GM19452 (cell line): ENCODE data around the gene ATP8A1.
A peak's percentile ranks its signal among the peaks of the same experiment; 100 is the strongest.
"Not testable (repeated sequence)": the region's sequence is repeated elsewhere in the genome, so short reads cannot be mapped to it uniquely, and the experiment has no call there.

Experiments
- ATAC-seq: cut with Tn5 transposase; IDR thresholded peaks from one replicate; pipeline ENCODE4 v1.9.1; 2021; ENCODE audit not compliant: unreplicated experiment

ATP8A1 gene

DNA sequence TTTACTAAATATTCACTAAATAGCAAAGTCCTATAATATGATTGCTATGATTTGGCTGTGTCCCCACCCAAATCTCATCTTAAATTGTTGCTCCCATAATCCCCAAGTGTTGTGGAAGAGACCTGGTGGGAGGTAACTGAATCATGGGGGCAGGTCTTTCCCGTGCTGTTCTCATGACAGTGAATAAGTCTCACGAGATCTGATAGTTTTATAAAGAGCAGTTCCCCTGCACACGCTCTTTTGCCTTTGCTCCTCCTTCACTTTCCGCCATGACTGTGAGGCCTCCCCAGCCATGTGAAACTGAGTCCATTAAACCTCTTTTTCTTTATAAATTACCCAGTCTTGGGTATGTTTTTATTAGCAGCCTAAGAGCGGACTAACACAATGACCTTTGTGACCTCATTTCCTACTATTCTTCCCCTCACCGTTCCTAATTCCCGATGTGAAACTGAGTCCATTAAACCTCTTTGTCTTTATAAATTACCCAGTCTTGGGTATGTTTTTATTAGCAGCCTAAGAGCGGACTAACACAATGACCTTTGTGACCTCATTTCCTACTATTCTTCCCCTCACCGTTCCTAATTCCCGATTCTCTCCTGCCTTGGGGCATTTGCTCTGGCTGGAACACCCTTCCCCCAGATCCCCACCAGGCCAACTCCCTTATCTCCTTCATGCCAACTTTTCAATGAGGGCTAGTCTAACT is 4.2 kb downstream of the ATP8A1 start:
- ATAC-seq = not testable (repeated sequence)

DNA sequence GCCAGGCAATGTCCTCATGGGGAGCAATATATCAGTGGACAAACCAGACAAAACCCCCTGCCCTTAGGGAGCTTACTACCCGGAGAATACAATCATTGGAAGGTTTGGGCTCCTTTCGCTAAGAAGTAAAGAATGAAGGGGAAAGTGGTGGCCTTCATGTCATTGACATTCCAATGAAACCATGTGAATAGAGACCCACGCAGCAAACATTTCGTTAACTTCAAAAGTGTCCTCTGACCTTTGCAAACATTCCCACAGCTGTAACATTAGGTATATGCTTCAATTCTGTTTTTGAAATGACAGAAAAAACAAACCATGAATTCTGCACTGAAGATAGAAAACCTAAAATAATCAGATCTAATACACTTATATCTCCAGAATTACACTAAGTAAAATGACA is 7.0 kb downstream of the ATP8A1 start:
- no peak for ATAC-seq

DNA sequence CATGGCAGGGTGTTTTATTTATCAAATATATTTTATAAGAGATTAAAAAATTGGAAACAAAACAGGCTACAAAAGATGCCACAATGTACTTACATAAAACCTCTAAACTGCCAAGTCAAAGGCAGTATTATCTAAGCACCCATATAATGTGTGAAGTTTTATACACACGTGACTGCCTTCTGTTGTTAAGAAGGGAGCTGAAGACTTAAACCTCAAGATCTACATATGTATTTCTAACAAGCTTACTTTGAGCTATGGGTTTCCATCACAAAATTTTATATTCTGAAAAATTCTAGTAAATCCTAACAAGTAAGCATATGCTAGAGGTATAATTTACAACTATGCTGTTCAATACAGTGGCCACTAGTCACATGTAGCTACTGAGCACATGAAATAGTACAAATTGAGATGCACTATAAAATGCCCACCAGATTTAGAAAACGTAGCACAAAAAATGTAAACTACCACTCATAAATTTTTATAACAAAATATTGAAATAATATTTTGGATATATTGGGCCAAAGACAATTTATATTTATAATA is 9.8 kb downstream of the ATP8A1 start:
- no peak for ATAC-seq

DNA sequence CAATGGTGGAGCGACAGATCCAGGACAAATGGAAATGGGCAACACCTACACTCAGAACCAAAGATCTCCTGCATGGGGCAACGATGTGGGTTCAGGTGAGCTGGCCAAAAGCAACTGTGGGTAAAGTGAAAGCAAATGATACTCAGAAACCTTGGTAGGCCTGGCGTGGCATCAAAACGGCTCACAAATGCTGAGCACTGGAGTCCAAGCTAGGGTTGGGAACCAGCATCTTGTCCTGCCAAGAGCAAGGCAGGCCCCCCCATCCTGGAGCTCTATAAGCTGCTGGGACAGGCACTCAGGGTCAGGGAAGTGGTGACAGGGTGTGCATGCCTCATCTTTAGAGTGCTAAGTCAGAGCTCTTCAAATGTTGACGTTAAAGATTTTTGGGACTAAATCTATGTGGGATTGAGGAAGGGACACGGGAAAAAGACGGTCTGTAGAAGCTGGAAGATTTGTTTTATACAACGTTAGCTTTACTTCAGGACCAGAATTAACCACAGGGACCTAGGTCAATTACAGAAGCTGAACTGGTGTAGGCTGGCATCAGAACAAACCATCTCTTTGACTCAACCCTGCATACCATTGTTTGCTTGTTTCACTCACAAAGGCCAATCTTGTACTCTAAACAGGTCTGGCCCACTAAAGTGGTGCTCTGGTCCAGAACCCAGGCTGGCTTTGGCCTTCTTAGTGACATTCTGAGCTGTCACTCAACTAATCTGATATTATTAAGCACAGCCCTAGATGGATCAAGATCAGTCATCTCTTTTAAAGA is 10.7 kb downstream of the ATP8A1 start:
- ATAC-seq = no peak

DNA sequence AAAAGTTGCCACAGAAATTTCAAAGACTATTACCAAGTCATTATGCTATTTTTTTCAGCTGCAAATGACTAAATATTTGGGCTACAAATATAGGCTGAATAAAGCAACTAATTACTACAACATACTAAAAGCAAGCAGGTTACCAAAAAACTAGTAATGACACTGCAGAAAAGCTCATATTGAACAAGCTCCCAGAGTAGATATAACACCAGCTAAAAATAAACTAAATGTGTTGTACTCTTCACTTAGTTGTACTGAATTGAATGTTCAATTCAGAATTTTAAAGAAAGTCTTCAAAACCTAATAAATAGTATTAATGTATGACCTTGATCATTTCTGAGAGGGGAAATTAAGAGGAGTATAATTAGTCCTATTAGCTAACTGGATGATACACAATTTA is 12.0 kb downstream of the ATP8A1 start:
- ATAC-seq = no peak

DNA sequence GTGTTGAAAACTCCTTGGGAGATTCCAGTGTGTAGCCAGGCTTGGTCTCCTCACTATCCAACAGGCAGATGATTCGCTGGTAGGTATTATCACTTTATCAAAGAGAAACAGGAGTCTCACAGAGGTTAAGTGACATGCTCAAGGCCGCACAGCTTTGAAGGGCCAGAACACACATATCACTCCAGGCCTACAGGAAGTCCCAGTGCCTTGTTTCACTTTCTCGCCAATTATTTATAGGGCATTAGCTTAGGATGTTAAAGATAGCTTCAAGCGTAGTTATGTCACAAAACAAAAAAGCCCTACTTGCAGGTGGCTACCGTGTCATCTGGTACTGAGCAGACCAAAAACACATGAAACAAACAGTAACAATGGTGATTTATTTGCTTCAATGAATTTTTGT is 13.2 kb downstream of the ATP8A1 start:
- peak; percentile 64 for ATAC-seq

DNA sequence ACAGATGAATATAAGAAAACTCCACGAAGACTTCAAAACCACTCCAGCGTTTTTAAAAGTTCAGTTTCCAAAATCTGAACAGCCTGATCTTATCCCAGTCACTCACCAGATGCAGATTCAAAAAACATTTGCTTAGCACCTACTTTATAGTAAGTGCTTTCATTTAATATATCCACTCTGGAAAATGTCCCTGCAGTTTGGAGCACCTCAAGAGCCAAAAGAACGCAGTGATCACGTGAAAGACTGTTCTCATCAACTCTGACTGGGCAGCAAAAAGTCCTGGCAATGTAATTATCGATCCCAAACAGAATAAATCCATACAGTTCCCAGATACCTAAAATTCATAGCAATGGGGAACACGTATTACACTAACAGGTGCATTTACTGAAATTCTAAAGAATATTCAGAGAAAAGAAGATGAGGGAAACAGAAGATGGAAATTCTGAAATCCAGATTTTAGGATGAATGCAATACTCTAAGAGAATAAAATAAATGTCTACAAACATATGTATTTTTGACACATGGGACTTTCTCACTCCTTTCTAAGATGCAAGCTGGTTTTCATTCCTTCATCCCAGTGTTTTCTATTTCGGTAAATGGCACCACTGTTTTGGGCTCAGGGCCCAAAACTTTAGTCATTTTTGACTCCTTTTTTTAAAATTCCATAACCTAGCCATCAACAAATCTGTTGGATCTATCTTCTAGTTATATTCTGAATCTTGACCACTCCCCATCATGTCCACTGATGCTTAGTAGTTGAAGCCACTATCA is 13.9 kb downstream of the ATP8A1 start:
- ATAC-seq = no peak

DNA sequence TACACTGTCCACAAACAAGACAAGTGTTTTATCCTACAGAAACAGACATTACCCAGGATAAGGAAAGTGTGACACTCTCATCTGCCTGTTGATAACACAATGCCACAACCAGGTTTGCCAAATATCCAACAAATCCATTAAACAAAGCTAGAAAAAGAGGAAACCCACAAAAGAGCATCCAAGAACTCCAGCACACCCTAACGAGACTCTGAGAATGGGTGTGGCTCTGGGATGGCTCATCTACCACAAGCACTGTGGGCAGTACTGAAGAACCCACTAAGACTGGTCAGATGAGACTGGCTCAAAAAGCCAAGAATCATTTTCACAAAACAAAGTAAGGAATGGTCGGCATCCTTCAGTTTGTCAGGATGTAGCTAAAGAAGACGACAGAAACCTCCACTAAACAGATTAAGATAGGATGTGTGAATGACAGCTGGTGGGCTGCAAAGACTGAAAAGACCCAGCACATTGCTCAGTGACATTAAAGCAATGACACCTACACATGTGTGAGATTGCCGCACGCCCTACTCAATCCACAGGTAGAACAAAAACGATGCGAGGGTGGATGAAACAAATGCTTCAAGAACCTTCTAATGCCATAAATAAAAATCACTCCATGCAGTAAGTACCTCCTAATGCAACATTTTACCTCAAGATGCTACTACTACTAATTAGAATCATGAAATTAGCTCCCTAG is 14.7 kb downstream of the ATP8A1 start:
- ATAC-seq = no peak

DNA sequence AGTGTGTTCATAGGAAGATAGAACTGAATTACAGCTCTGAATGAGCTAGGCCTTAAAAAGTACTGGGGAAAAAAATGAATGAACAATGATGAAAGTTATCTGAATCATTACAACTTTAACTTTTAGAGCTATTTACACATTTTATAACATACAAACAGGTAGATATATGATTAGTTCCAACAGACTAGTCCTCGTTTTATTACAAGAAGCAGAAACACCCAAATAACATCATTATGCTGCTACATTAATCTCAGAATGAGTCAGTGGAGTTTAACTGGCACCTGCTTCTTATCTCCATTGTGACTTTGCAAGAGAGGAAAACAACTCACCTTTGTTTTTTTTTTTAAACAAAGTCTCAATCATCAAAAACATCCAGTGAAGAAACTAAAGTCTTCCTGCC is 15.2 kb downstream of the ATP8A1 start:
- peak; percentile 14 for ATAC-seq

DNA sequence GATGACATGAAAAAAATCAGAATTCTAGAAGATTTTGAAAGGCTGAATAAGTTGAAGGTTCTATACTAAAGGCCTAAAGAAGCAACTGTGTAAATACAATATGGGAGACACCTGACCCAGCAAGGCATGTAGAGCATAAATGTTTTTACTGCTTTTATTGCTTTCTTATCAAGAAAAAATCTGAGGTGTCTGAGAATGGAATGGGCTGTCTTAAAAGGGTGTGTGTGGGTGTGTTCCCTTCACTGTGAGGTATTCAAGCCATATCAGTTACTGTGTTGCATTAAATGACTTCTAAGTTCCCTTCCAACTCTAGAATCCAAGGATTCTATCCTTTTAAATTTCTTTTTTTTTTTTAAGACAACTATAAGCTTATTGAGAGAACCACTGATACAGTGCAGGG is 15.7 kb downstream of the ATP8A1 start:
- no peak for ATAC-seq

DNA sequence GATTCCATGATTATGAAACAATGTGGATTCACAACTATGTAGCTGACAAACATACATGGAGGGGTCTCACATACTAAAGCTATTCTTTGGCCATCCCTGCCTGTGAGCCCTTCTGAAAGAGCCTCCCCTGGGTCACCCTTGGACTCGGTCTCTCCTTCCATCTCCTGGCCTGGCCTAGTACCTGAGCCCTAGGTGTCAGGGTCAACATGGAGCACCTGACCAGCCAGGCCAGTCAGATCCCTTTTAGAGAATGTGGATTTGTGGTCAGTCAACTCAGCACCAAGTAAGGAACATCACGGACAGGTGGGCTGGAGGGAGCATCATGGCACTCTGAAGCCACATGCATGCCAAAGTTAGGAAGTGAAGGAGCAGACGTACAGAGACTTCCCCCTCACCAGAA is 16.3 kb downstream of the ATP8A1 start:
- ATAC-seq = no peak

DNA sequence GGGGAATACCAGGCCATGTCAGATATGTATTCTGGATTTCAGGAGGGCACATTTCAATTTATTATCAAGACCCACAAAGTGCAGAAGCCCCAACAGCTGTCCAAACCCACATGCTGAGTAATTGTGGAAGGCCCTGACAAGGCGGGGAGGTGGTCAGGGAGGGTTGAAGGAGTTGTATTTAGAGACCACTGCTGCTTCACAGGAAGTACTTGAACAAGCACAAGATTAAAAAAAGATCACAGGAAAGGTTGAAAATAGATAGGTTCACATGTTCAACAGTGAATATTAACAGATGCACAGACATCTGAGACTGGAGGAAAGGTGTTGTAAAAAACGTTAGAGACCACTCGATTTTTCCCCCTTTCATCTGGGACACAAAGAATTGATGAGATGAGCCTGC is 17.9 kb downstream of the ATP8A1 start:
- peak; percentile 70 for ATAC-seq

DNA sequence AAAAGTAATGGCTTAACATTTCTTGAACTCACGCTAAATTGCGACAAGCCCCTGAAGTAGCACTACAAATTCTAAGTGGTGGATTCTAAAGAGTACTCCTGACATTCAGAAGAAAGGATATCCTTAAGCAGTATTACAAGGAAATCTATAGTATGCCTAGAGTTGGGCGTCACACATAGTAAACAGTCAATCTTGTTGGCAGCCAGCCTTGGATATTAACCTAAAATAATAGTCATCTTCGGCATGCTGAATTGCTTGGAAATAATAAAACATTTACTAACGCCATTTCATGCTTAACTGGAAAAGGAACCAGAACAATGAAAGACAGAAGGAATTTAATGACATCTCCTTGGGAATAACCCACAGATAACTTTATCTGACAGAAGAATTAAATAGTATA is 18.6 kb downstream of the ATP8A1 start:
- ATAC-seq = no peak

DNA sequence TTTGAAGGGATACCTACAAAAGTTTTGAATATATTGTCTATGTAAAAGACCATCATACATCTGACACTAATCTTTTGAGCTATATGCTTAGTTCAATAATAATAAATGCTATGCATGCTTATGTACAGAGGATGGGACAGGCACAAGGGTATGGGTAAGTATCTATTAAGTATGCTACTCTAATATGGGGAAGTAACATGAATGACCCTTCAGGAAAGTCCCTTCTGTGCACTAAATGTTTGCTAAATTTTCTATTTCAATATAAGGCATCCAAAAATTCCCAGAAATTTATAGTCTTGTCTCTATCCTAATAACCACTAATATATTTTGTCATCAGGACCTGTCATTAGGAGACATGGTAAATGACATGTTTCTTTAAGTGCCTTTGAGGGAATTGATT is 19.0 kb downstream of the ATP8A1 start:
- no peak for ATAC-seq

DNA sequence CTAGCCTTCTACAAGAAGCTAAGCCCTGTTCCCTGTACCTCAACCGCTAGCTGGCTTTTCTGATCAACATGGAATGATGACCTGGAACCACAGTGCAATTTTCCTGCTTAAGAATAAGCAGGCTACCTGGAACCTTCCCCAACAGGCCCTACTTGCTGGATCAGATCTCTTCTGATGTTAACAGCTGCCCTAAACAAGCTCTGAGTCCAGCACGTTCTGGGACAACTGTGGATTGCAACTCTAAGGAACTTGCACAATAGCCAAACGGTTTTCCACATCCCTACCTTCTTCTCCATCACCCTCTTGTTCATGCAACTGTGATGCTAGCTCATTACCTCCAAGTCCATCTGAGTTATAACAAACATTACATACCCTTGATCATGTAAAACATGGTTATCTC is 19.8 kb downstream of the ATP8A1 start:
- no peak for ATAC-seq

DNA sequence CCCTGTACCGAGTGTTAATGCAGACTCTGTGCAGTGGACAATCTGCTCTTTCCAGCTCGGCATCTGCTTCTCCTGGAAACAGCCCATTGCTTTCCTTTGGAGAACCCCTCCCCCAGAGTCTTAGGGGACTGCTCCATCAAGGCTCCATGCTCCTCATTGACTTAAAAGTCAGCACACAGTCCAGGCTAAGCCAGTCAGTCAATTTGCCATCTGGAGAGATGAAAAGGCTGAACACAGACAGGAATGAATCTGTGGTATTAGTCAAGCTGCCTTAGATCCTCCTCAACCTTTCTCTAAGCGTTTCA is 20.3 kb downstream of the ATP8A1 start:
- ATAC-seq = no peak

DNA sequence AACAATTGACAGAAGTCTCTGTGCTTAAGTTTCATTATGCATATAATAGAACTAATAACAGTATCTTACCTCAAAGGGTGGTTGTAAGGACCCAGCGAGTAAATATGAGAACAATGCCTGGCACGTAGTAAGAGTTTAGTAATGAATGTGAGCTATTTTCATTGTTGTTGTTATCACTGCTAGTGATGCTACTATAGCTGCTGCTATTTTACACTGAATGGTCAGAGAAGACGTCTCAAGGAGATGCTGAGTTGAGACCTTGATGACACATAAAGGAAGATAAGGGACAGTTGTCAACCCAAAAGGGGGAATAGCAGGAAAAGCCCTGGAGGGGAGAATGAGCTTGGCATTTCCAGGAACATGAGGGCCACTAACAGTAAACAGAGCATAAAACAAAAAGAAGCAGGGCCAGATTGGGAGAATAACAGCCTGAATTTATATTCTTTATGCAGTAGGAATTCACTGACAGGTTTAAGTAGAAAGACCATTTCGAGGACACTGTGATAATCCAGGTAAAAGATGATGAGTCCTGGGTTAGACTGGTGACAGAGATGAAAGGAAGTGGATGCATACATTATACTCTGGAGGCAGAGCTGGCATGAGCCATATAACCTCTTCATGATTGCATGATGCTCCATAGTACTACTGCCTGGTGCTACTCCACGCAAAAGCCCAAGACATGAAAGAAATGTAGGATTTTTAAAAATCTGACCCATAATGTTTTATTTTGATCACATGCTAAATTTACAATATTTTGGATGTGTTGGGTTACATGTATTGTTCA is 23.1 kb downstream of the ATP8A1 start:
- peak; percentile 49 for ATAC-seq

DNA sequence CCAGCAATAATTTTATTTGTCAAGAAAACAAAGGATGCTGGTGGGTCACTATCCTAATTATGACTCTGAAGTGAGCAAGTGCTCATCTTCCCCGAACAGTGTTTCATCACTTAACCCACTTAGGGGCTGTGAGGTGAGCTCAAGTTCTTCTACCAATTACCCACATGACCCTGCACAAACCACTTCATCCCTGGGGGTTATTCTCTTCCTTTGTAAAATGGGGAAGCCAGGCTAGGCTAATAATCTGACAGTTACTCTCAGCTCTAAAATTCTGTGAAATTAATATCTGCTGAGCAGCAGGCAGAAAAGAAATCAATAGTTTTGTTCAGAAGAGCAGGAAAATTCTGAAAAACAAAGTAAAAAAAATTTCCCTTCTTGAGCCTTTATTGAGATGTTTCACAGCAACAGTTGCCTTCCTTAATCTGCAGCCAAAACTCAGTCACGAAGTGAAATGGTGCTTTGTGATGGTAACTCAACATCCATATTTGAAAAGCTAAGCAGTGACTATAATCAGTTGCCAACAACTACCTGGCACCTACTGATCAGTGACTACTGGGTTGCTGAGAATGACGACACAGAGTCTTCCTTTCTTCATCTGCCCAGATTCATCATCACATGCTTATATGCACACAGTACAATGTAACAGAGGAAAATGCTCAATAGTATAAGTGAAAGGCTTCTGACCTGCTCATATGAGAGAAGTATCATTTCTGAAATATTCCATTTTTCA is 24.1 kb downstream of the ATP8A1 start:
- no peak for ATAC-seq

DNA sequence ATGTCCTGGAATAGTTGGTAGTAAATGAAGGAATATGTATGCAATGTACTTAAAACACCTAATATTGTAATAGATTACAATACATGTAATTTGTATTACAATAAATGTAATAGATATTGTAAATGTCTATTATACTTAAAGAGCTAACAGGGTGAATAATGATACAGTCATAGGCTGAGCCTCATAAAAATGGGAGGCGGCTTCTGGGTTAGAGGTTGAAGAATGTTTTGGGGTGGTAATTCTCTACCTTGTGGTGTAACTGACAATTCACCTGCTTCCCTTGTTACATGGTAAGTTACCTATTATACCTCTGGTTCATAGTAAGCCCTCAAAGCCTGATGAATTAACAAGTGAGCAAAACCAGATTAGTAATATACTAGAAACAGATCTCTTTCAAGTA is 26.0 kb downstream of the ATP8A1 start:
- no peak for ATAC-seq

DNA sequence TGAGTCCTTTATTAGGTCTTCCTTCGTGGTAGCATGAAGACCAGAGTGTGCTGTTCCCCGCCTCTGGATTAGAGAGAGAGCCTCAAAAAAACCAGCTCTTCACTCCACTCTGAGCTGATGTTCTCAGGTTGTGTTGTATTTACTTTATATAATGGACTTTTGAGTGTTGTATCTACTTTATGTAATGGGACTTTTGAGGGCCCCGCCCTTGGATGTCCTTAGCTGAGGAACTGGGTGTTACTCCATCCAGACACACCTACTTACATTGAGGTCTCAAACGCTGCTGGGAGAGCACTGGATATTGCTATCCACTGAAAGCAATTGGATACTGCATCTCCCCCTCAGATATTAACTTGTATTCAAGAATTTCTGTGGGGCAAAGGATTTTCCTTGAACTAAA is 28.2 kb downstream of the ATP8A1 start:
- ATAC-seq = no peak
